ENCODE measurements around the gene TIMP4.

The TIMP4 gene

GRCh38 chr3:12186046-12186445 lies 27.3 kb upstream of the TIMP4 start:
- no peak for DNase-seq (ENCODE audit: low read depth)
- no peak for TF ChIP-seq CTCF (IDR thresholded peaks at IDR 0.05; ENCODE audit: low read depth, low read length, missing control alignments)
- no peak overlapping the region for H3K4me3 ChIP-seq (ENCODE audit: low read depth, low read length)

- no peak for TF ChIP-seq CTCF (IDR thresholded peaks at IDR 0.05; ENCODE audit: low read depth, low read length, missing control alignments)
Measured at GRCh38 chr3:12185172-12185710, 26.5 kb upstream of the TIMP4 start.

GRCh38 chr3:12184541-12184940 lies 25.8 kb upstream of the TIMP4 start:
- TF ChIP-seq CTCF (IDR thresholded peaks at IDR 0.05; ENCODE audit: low read depth, low read length, missing control alignments), result no peak
- no peak overlapping the region for H3K4me3 ChIP-seq (ENCODE audit: low read depth, low read length)
- no peak for DNase-seq (ENCODE audit: low read depth)

More at GRCh38 chr3:12185172-12185710, 26.5 kb upstream of the TIMP4 start:
- DNase-seq (ENCODE audit: low read depth), result no peak
- no peak overlapping the region for H3K4me3 ChIP-seq (ENCODE audit: low read depth, low read length)

DNA sequence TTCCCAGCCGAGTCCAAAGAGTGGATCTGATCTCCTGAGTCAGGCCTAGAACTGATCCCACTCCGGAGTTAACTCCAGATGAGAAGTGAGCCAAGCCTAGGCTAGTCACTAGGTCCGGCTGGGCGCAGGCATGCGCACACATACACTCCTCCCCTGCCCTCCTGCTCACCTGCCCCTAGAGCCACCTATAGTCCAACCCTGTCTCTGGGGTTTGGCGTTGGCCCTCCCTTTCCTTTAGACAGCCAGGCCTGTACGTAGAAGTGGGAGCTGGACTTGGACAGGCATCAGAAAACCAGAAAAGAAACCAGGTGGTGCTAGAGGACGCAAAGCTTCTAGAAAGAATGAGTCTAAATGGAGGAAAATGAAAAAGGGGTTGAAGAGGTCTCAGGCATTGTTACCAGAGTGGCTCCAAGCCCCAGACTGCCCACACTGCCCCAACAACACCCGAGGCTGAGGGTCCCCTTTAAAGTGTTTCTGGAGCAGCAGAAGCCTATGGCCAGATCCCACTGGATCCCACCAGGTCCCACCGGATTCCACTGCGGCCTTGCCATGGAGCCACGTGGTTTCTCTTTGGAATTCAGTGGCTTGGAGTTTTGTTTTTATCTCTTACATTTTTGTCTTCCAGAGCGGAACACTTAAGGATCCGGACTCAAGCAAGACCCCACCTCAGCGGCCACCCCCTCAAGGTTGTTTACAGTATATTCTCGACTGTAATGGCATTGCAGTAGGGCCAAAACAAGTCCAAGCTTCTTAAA lies 24.2 kb upstream of the TIMP4 start:
- TF ChIP-seq CTCF (IDR thresholded peaks at IDR 0.05; ENCODE audit: low read depth, low read length, missing control alignments), result no peak
- no peak for DNase-seq (ENCODE audit: low read depth)
- no peak overlapping the region for H3K4me3 ChIP-seq (ENCODE audit: low read depth, low read length)

- no peak for TF ChIP-seq CTCF (IDR thresholded peaks at IDR 0.05; ENCODE audit: low read depth, low read length, missing control alignments)
- H3K4me3 ChIP-seq (ENCODE audit: low read depth, low read length), result no peak overlapping the region
- DNase-seq (ENCODE audit: low read depth), result no peak
Measured at GRCh38 chr3:12181806-12182205, 23.1 kb upstream of the TIMP4 start.

DNA sequence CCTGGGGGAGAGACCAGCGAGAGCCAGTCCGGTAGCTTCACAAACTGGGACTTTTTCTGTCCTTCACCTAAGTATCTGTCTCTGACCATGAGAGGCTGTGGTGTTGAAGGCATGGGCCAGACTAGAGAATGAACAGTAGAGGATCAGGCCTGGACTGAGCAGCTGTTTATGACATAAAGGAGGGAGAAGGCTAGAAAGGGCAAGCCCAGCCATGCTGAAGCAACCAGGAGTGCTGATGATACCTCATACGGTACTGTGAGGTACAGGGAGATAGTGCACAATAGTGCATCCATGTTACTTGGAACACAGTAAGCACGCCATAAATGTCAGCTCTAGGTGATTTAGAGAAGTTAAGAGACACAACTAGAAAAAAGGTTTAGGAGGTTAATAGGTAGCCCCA lies 22.6 kb upstream of the TIMP4 start:
- H3K4me3 ChIP-seq (ENCODE audit: low read depth, low read length), result no peak overlapping the region
- DNase-seq (ENCODE audit: low read depth), result no peak
- TF ChIP-seq CTCF (IDR thresholded peaks at IDR 0.05; ENCODE audit: low read depth, low read length, missing control alignments), result no peak

DNA sequence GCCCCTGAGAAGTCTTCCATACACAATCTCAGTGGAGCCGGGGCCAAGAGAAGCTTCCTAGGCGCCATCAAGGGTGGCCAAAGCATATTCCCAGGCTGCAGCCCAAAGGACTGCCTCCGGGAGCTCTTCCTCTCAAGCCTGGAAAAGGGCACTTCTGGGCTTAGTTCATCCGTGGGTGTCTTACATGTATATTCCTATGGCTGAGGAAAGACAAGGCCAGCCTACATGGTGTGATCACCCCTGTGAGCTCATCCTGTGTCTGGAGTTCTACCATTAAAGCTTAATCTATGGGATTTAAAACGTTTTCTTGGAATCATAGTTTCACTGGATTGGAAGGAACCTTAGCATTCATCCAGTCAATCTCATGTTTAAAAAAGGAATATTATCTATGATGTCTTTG lies 21.9 kb upstream of the TIMP4 start:
- no peak overlapping the region for H3K4me3 ChIP-seq (ENCODE audit: low read depth, low read length)
- DNase-seq (ENCODE audit: low read depth), result no peak
- no peak for TF ChIP-seq CTCF (IDR thresholded peaks at IDR 0.05; ENCODE audit: low read depth, low read length, missing control alignments)

Measured in GM12864 (cell line).